Vagina (tissue), 2 donors: ENCODE measurements around the gene LRRFIP2. TPM values are rescaled to one million over a fixed set of nuclear protein-coding genes. Genes with fewer than 3 reads are reported as not detected.

Experiments
- DNase-seq, 2 donors: peaks; one replicate each; pipeline ENCODE4 v3.0.0-alpha.2; 2017; ENCODE audit errors: extremely low spot score in 2 of 2
- H3K27ac ChIP-seq: fragments of 200-600 bp; sonication (generic); one replicate; pipeline ENCODE4 v1.5.1; 2019
- H3K27me3 ChIP-seq: fragments of 200-600 bp; sonication (generic); one replicate; pipeline ENCODE4 v1.5.1; 2019
- H3K36me3 ChIP-seq, 2 donors: fragments of 200-600 bp; sonication (generic); one replicate each; pipeline ENCODE4 v1.5.1; 2017 to 2019
- H3K4me1 ChIP-seq: fragments of 200-600 bp; sonication (generic); one replicate; pipeline ENCODE4 v1.5.1; 2019
- H3K4me3 ChIP-seq, 2 donors: fragments of 200-600 bp; sonication (generic); 1 replicate in 1 of 2; 2 replicates in 1 of 2; pipeline ENCODE4 v1.5.1; 2016 to 2019
- H3K9me3 ChIP-seq: fragments of 200-600 bp; sonication (generic); one replicate; pipeline ENCODE4 v1.5.1; 2019
- POLR2A ChIP-seq, 2 donors: fragments of 450-650 bp; IDR thresholded peaks; one replicate each; pipeline ENCODE4 v1.6.1; 2017; ENCODE audit warnings: antibody characterized with exemption in 2 of 2, mild to moderate bottlenecking in 2 of 2, moderate library complexity in 2 of 2
- POLR2AphosphoS5 ChIP-seq, 2 donors: sonication (generic); formaldehyde crosslinking; IDR thresholded peaks; one replicate each; pipeline ENCODE4 v1.9.0; 2017; ENCODE audit warnings: antibody characterized with exemption in 2 of 2, mild to moderate bottlenecking in 2 of 2, low read depth in 1 of 2; ENCODE audit not compliant: insufficient read depth in 1 of 2
- intact Hi-C: fragments of 100-400 bp; cut with DNase I; formaldehyde crosslinking; loops from one replicate; pipeline ENCODE4 v1.15.1; 2023
- total RNA-seq: library from RNA; depleted of rRNA; stranded (reverse); fragments of >200 nt; gene quantifications from one replicate; pipeline ENCODE4 v1.2.3, GENCODE V29; 2016
- TF ChIP-seq, protein P1 (sequence below), 3 experiments: fragments of 450-650 bp in 2 of 3; fragments of 200-600 bp in 1 of 3; sonication (generic) in 1 of 3; IDR thresholded peaks; one replicate each; pipeline ENCODE4 v1.5.1; 2017 to 2019; ENCODE audit warnings: antibody characterized with exemption in 3 of 3, mild to moderate bottlenecking in 2 of 3, moderate library complexity in 2 of 3

Gene LRRFIP2
- total RNA-seq, 1 donor from 2014 or later, result 74.2 TPM

DNA sequence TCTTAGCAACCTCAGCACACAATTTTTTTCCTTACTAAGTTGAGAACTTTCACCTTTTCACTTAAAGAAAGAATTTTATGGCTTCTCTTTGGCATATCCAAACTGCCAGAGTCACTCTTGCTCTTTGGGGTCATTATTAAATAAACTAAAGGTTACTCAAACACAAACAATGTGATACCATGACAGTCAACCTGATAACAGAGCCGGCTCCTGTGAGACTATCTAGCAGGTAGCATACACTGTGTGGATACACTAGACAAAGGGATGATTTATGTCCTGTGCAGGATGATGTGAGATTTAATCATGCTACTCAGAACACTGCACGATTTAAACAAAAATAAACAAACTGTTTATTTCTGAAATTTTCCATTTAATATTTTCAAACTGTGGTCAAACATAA lies 35.6 kb downstream of the LRRFIP2 start:
- TF ChIP-seq POLR2AphosphoS5 (IDR thresholded peaks at IDR 0.05; ENCODE audit: insufficient read depth in 1 of 2, low read depth in 1 of 2) (no peak), POLR2A (IDR thresholded peaks at IDR 0.05) (no peak)
- TF ChIP-seq, protein P1, sequence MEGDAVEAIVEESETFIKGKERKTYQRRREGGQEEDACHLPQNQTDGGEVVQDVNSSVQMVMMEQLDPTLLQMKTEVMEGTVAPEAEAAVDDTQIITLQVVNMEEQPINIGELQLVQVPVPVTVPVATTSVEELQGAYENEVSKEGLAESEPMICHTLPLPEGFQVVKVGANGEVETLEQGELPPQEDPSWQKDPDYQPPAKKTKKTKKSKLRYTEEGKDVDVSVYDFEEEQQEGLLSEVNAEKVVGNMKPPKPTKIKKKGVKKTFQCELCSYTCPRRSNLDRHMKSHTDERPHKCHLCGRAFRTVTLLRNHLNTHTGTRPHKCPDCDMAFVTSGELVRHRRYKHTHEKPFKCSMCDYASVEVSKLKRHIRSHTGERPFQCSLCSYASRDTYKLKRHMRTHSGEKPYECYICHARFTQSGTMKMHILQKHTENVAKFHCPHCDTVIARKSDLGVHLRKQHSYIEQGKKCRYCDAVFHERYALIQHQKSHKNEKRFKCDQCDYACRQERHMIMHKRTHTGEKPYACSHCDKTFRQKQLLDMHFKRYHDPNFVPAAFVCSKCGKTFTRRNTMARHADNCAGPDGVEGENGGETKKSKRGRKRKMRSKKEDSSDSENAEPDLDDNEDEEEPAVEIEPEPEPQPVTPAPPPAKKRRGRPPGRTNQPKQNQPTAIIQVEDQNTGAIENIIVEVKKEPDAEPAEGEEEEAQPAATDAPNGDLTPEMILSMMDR (IDR thresholded peaks at IDR 0.05), result no peak
- H3K36me3 ChIP-seq, result peaks cover 0 to 5% of the 10 kb centered on the region in 2 donors
- no peaks in the 10 kb centered on the region for H3K27me3 ChIP-seq
- intact Hi-C loops, result no loop called here
- no peak overlapping the region for H3K27ac ChIP-seq
- H3K4me3 ChIP-seq, result no peak overlapping the region
- peaks cover 2% of the 10 kb centered on the region for H3K4me1 ChIP-seq
- H3K9me3 ChIP-seq, result no peaks in the 10 kb centered on the region
- no peak for DNase-seq

DNA sequence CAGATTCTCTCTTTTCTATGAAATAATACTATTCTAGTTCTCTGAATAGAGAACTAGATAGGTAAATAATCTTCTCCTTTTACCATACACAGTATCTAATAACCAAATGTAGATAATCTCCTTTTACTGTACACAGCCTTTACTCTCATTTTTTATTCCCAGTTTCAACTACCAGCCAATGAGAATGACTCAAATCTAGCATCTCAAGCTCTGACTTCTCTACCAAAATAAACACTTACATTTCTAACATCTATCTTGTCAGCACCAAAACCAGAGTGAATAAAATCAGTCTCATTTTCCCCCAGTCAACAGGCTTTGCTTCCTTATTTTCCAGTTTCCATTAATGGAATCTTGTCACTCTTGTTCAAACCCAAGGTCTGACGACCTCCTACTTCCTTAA lies 36.9 kb downstream of the LRRFIP2 start:
- H3K4me3 ChIP-seq, result no peak overlapping the region
- no peaks in the 10 kb centered on the region for H3K36me3 ChIP-seq
- TF ChIP-seq POLR2AphosphoS5 (IDR thresholded peaks at IDR 0.05; ENCODE audit: insufficient read depth in 1 of 2, low read depth in 1 of 2) (no peak), POLR2A (IDR thresholded peaks at IDR 0.05) (no peak)
- TF ChIP-seq, protein P1 (IDR thresholded peaks at IDR 0.05), result no peak
- DNase-seq, result no peak
- peaks cover 5% of the 10 kb centered on the region for H3K4me1 ChIP-seq
- intact Hi-C loops, result no loop called here
- no peaks in the 10 kb centered on the region for H3K9me3 ChIP-seq
- H3K27me3 ChIP-seq, result no peaks in the 10 kb centered on the region
- no peak overlapping the region for H3K27ac ChIP-seq

DNA sequence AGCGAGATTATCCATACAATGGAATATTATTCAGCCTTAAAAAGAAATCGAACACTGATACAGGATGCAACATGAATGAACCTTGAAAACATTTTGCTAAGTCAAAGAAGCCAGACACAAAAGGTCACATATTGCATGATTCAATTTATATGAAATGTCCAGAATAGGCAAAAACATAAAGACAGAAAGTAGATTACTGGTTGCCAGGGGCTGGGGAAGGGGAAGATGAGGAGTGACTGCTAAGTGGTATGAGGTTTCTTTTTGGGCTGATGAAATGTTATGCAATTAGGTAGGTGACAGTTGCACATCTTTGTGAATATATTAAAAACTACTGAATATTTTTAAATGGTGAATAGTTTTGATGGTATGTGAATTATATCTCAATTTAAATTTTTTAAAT lies 38.3 kb downstream of the LRRFIP2 start:
- Histone ChIP-seq H3K9me3 (no peaks in the 10 kb centered on the region), H3K27ac (no peak overlapping the region), H3K4me3 (no peak overlapping the region), H3K36me3 (no peaks in the 10 kb centered on the region), H3K4me1 (peaks cover 13% of the 10 kb centered on the region), H3K27me3 (no peaks in the 10 kb centered on the region)
- TF ChIP-seq, protein P1 (IDR thresholded peaks at IDR 0.05), result no peak
- TF ChIP-seq POLR2AphosphoS5 (IDR thresholded peaks at IDR 0.05; ENCODE audit: insufficient read depth in 1 of 2, low read depth in 1 of 2), result no peak
- no peak for TF ChIP-seq POLR2A (IDR thresholded peaks at IDR 0.05)
- intact Hi-C loops, result no loop called here
- no peak for DNase-seq

DNA sequence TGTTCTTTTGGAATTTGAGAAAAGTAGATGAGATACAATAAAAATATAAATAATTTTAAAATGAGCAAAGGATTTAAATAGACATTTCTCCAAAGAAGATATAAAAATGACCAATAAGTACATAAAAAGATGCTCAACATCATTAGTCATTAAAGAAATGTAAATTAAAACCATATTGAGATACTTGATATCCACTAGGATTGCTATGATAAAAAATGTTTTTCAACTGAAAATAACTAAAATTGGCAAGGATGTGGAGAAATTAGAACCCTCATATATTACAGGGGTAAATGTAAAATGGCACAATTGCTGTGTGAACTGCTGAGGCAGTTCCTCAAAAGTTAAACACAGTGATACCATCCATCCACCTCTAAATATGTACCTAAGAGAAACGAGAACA lies 38.8 kb downstream of the LRRFIP2 start:
- Histone ChIP-seq H3K4me1 (peaks cover 13% of the 10 kb centered on the region), H3K27me3 (no peaks in the 10 kb centered on the region), H3K9me3 (no peaks in the 10 kb centered on the region), H3K4me3 (no peak overlapping the region), H3K36me3 (no peaks in the 10 kb centered on the region), H3K27ac (no peak overlapping the region)
- intact Hi-C loops, result no loop called here
- no peak for DNase-seq
- TF ChIP-seq, protein P1 (IDR thresholded peaks at IDR 0.05), result no peak
- TF ChIP-seq POLR2AphosphoS5 (IDR thresholded peaks at IDR 0.05; ENCODE audit: insufficient read depth in 1 of 2, low read depth in 1 of 2) (no peak), POLR2A (IDR thresholded peaks at IDR 0.05) (no peak)

DNA sequence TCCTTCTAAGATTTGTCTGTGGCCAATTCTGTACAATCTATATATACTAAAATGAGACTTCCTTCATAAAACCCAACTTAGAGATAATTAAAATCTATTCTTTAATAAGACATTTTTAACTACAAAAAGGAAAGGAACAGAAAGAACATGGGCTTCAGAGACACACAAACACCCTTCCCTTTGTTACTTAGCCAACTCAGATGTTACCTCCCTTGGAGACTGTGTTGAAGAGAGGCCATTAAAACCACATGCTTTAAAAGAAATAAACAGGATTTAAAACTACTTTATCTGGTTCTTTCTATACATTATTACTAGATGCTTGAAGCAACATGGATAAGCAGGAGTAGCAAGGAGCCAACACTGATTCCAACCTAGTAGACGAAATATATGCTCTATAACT lies 42.0 kb downstream of the LRRFIP2 start:
- Histone ChIP-seq H3K4me1 (peaks cover 13% of the 10 kb centered on the region), H3K9me3 (no peaks in the 10 kb centered on the region), H3K27me3 (no peaks in the 10 kb centered on the region), H3K4me3 (no peak overlapping the region), H3K27ac (no peak overlapping the region), H3K36me3 (no peaks in the 10 kb centered on the region)
- DNase-seq, result no peak
- TF ChIP-seq POLR2A (IDR thresholded peaks at IDR 0.05) (no peak), POLR2AphosphoS5 (IDR thresholded peaks at IDR 0.05; ENCODE audit: insufficient read depth in 1 of 2, low read depth in 1 of 2) (no peak)
- TF ChIP-seq, protein P1 (IDR thresholded peaks at IDR 0.05), result no peak
- intact Hi-C loops, result no loop called here
